ENCODE results near the gene DAP3. TPM values are rescaled to one million over a fixed set of nuclear protein-coding genes. Genes with fewer than 3 reads are reported as not detected.
A peak's percentile ranks its signal among the peaks of the same experiment; 100 is the strongest.

The DAP3 gene
- total and polyA plus RNA-seq, 10 of the 15 experiments (the other 5 are each of a cell fraction or from before 2014, with no cell fraction given), result 60.0 to 223 (median 138) TPM

- peak; percentile 96 for TF ChIP-seq HDGF (IDR thresholded peaks at IDR 0.05)
- TF ChIP-seq GABPA (IDR thresholded peaks at IDR 0.05; ENCODE audit: low read depth), result no peak
- TF ChIP-seq ZSCAN29 (IDR thresholded peaks at IDR 0.05), result no peak
- no peak for TF ChIP-seq CUX1 (IDR thresholded peaks at IDR 0.05; ENCODE audit: insufficient replicate concordance, low read depth, low read length)
- TF ChIP-seq, protein P1, sequence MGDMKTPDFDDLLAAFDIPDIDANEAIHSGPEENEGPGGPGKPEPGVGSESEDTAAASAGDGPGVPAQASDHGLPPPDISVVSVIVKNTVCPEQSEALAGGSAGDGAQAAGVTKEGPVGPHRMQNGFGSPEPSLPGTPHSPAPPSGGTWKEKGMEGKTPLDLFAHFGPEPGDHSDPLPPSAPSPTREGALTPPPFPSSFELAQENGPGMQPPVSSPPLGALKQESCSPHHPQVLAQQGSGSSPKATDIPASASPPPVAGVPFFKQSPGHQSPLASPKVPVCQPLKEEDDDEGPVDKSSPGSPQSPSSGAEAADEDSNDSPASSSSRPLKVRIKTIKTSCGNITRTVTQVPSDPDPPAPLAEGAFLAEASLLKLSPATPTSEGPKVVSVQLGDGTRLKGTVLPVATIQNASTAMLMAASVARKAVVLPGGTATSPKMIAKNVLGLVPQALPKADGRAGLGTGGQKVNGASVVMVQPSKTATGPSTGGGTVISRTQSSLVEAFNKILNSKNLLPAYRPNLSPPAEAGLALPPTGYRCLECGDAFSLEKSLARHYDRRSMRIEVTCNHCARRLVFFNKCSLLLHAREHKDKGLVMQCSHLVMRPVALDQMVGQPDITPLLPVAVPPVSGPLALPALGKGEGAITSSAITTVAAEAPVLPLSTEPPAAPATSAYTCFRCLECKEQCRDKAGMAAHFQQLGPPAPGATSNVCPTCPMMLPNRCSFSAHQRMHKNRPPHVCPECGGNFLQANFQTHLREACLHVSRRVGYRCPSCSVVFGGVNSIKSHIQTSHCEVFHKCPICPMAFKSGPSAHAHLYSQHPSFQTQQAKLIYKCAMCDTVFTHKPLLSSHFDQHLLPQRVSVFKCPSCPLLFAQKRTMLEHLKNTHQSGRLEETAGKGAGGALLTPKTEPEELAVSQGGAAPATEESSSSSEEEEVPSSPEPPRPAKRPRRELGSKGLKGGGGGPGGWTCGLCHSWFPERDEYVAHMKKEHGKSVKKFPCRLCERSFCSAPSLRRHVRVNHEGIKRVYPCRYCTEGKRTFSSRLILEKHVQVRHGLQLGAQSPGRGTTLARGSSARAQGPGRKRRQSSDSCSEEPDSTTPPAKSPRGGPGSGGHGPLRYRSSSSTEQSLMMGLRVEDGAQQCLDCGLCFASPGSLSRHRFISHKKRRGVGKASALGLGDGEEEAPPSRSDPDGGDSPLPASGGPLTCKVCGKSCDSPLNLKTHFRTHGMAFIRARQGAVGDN (IDR thresholded peaks at IDR 0.05), result no peak
- TF ChIP-seq, protein P2, sequence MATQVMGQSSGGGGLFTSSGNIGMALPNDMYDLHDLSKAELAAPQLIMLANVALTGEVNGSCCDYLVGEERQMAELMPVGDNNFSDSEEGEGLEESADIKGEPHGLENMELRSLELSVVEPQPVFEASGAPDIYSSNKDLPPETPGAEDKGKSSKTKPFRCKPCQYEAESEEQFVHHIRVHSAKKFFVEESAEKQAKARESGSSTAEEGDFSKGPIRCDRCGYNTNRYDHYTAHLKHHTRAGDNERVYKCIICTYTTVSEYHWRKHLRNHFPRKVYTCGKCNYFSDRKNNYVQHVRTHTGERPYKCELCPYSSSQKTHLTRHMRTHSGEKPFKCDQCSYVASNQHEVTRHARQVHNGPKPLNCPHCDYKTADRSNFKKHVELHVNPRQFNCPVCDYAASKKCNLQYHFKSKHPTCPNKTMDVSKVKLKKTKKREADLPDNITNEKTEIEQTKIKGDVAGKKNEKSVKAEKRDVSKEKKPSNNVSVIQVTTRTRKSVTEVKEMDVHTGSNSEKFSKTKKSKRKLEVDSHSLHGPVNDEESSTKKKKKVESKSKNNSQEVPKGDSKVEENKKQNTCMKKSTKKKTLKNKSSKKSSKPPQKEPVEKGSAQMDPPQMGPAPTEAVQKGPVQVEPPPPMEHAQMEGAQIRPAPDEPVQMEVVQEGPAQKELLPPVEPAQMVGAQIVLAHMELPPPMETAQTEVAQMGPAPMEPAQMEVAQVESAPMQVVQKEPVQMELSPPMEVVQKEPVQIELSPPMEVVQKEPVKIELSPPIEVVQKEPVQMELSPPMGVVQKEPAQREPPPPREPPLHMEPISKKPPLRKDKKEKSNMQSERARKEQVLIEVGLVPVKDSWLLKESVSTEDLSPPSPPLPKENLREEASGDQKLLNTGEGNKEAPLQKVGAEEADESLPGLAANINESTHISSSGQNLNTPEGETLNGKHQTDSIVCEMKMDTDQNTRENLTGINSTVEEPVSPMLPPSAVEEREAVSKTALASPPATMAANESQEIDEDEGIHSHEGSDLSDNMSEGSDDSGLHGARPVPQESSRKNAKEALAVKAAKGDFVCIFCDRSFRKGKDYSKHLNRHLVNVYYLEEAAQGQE (IDR thresholded peaks at IDR 0.05; ENCODE audit: low read depth, low read length), result no peak
- no peak for TF ChIP-seq PAX5 (IDR thresholded peaks at IDR 0.05; ENCODE audit: borderline replicate concordance, low read depth, low read length)
- TF ChIP-seq EZH2 (IDR thresholded peaks at IDR 0.05; ENCODE audit: borderline replicate concordance, control insufficient read depth, low read depth, low read length), result no peak
- TF ChIP-seq BCLAF1 (IDR thresholded peaks at IDR 0.05), result peak; percentile 100
- no peak for TF ChIP-seq SMC3 (IDR thresholded peaks at IDR 0.05; ENCODE audit: borderline replicate concordance, low read length)
- TF ChIP-seq NR2F1 (conservative IDR thresholded peaks at IDR 0.05), result peak; percentile 68
- TF ChIP-seq NBN (IDR thresholded peaks at IDR 0.05), result peak; percentile 87; the same call in 1 of the 2 replicates
- peak; percentile 80 for TF ChIP-seq DPF2 (IDR thresholded peaks at IDR 0.05)
- TF ChIP-seq JUND (IDR thresholded peaks at IDR 0.05; ENCODE audit: low read depth, low read length), result peak; percentile 99
Observed at GRCh38 chr1:155688324-155689080, 389 bp upstream of the DAP3 start, which contains the start of gene YY1AP1 (continued).

Data from GM12878 (cell line).